Astrocyte (in vitro differentiated cells and primary cell): ENCODE measurements around the gene OPCML. TPM values are rescaled to one million over a fixed set of nuclear protein-coding genes. Genes with fewer than 3 reads are reported as not detected.

Source experiments
- DNase-seq: peaks from one replicate; pipeline ENCODE4 v3.0.0-alpha.2; 2010; ENCODE audit warnings: low read depth
- FAIRE-seq: peaks from 2 replicates; lab custom pipeline; 2011; peaks lifted over from hg19 to GRCh38; lab: Jason Lieb, UNC
- H2AFZ ChIP-seq: 2 replicates; pipeline ENCODE4 v1.6.0; 2012; ENCODE audit warnings: low read depth, low read length, inconsistent platforms
- H3K27ac ChIP-seq: 2 replicates; pipeline ENCODE4 v1.5.1; 2011; ENCODE audit warnings: low read depth, low read length, inconsistent platforms
- H3K27me3 ChIP-seq: 2 replicates; pipeline ENCODE4 v1.6.0; 2011; ENCODE audit warnings: low read length, inconsistent platforms; ENCODE audit not compliant: insufficient read depth
- H3K36me3 ChIP-seq: 2 replicates; pipeline ENCODE4 v1.5.1; 2011; ENCODE audit warnings: low read length, inconsistent platforms; ENCODE audit not compliant: insufficient read depth
- H3K4me1 ChIP-seq: 2 replicates; pipeline ENCODE4 v1.5.1; 2011; ENCODE audit warnings: low read length, inconsistent platforms; ENCODE audit not compliant: insufficient read depth
- H3K4me2 ChIP-seq: 2 replicates; pipeline ENCODE4 v1.6.0; 2012; ENCODE audit warnings: low read length, inconsistent platforms
- H3K4me3 ChIP-seq: 2 replicates; pipeline ENCODE4 v1.5.1; 2011; ENCODE audit warnings: low read depth, mild to moderate bottlenecking, low read length, inconsistent platforms; ENCODE audit not compliant: insufficient read depth
- H3K79me2 ChIP-seq: 2 replicates; pipeline ENCODE4 v1.6.0; 2012; ENCODE audit warnings: mild to moderate bottlenecking, low read length, inconsistent platforms; ENCODE audit not compliant: insufficient read depth
- H3K9ac ChIP-seq: 2 replicates; pipeline ENCODE4 v1.6.0; 2012; ENCODE audit warnings: mild to moderate bottlenecking, low read length, inconsistent platforms
- H3K9me3 ChIP-seq: 2 replicates; pipeline ENCODE4 v1.5.1; 2012; ENCODE audit warnings: low read depth, mild to moderate bottlenecking, low read length, inconsistent platforms; ENCODE audit not compliant: insufficient read depth
- H4K20me1 ChIP-seq: 2 replicates; pipeline ENCODE4 v1.6.0; 2012; ENCODE audit warnings: low read length, inconsistent platforms; ENCODE audit not compliant: insufficient read depth
- H3K27ac Mint-ChIP-seq: one replicate; pipeline ENCODE4 v1.8.0; 2021; ENCODE audit warnings: mild to moderate bottlenecking, mixed read lengths; ENCODE audit not compliant: unreplicated experiment
- H3K27me3 Mint-ChIP-seq: one replicate; pipeline ENCODE4 v1.8.0; 2021; ENCODE audit warnings: low read depth, mixed read lengths; ENCODE audit not compliant: unreplicated experiment
- H3K36me3 Mint-ChIP-seq: one replicate; pipeline ENCODE4 v1.8.0; 2021; ENCODE audit warnings: low read depth, mixed read lengths; ENCODE audit not compliant: unreplicated experiment
- H3K4me1 Mint-ChIP-seq: one replicate; pipeline ENCODE4 v1.8.0; 2021; ENCODE audit warnings: low read depth, mixed read lengths; ENCODE audit not compliant: unreplicated experiment
- H3K4me3 Mint-ChIP-seq: one replicate; pipeline ENCODE4 v1.8.0; 2021; ENCODE audit warnings: mild to moderate bottlenecking, moderate library complexity, mixed read lengths; ENCODE audit not compliant: unreplicated experiment
- H3K9me3 Mint-ChIP-seq: one replicate; pipeline ENCODE4 v1.8.0; 2021; ENCODE audit warnings: mild to moderate bottlenecking, mixed read lengths; ENCODE audit not compliant: unreplicated experiment
- EZH2 ChIP-seq: IDR thresholded peaks from 2 replicates; pipeline ENCODE4 v1.6.1; 2012; ENCODE audit warnings: mild to moderate bottlenecking, low read length, inconsistent platforms; ENCODE audit not compliant: insufficient read depth
- total RNA-seq: library from RNA; stranded (reverse); gene quantifications from 2 replicates; pipeline ENCODE4 v1.2.1, GENCODE V29; 2021
- TF ChIP-seq, protein P1 (sequence below): IDR thresholded peaks from 2 replicates; pipeline ENCODE4 v1.5.1; 2011; ENCODE audit warnings: low read depth, mild to moderate bottlenecking, inconsistent platforms, low read length, moderate library complexity; ENCODE audit not compliant: insufficient read depth

OPCML gene
- total RNA-seq, 1 donor from 2014 or later = 7.9 TPM

DNA sequence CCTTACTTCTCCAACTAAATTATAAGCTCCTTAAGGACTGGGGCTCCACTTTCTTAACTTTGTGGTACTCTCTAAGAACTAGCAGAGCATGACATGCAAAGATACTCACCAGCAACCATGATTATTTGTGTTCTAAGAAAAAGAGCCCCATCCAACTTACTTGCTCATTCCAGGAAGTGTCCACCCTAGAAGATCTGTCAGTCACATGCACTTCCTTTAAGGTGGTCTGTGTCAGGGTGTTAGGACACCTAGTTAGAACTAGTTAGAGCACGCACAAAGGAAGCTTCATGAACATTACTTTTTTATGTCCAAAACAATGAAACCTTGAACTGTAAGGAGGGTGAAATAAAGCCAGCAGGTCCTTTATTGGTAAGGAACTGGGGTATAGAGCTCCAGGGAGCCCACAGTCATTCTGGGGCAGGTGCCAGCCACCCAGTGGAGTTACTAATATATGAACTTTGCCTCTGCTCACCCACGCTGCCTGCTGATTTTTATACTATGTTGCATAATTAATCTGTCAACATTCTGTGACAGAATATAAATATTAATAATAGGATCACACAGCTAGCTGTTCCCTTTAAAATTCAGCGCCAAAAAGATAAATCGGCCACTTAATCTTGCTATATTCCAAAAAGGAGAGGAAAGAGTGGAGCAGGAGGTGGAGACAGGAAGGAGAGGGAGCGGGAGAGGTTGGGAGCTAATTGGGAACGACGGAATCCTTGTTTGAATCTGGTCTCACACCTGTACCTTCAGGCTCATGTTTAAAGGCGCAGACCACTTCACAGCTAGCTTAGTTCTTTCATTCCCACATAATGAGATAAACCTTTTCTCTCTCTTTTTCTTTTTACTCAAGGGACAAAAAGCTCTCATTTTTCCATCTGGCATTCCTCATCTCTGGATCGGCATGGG lies 755.0 kb downstream of the OPCML start:
- Histone ChIP-seq H3K27ac (no peak overlapping the region), H2AFZ (no peak overlapping the region), H3K4me3 (no peak overlapping the region), H4K20me1 (no peaks in the 10 kb centered on the region), H3K36me3 (no peaks in the 10 kb centered on the region), H3K9me3 (no peaks in the 10 kb centered on the region), H3K9ac (no peak overlapping the region), H3K79me2 (no peaks in the 10 kb centered on the region), H3K4me2 (no peak overlapping the region), H3K27me3 (no peaks in the 10 kb centered on the region), H3K4me1 (peaks cover 3% of the 10 kb centered on the region)
- H3K4me1 Mint-ChIP-seq = peaks cover 21% of the 10 kb centered on the region
- no peaks in the 10 kb centered on the region for H3K9me3 Mint-ChIP-seq
- DNase-seq (no peak), FAIRE-seq (no peak)
- TF ChIP-seq, protein P1, sequence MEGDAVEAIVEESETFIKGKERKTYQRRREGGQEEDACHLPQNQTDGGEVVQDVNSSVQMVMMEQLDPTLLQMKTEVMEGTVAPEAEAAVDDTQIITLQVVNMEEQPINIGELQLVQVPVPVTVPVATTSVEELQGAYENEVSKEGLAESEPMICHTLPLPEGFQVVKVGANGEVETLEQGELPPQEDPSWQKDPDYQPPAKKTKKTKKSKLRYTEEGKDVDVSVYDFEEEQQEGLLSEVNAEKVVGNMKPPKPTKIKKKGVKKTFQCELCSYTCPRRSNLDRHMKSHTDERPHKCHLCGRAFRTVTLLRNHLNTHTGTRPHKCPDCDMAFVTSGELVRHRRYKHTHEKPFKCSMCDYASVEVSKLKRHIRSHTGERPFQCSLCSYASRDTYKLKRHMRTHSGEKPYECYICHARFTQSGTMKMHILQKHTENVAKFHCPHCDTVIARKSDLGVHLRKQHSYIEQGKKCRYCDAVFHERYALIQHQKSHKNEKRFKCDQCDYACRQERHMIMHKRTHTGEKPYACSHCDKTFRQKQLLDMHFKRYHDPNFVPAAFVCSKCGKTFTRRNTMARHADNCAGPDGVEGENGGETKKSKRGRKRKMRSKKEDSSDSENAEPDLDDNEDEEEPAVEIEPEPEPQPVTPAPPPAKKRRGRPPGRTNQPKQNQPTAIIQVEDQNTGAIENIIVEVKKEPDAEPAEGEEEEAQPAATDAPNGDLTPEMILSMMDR = no peak
- TF ChIP-seq EZH2 = no peak
- H3K27me3 Mint-ChIP-seq = no peaks in the 10 kb centered on the region
- H3K4me3 Mint-ChIP-seq = no peak overlapping the region
- H3K27ac Mint-ChIP-seq = no peak overlapping the region
- H3K36me3 Mint-ChIP-seq = no peaks in the 10 kb centered on the region

DNA sequence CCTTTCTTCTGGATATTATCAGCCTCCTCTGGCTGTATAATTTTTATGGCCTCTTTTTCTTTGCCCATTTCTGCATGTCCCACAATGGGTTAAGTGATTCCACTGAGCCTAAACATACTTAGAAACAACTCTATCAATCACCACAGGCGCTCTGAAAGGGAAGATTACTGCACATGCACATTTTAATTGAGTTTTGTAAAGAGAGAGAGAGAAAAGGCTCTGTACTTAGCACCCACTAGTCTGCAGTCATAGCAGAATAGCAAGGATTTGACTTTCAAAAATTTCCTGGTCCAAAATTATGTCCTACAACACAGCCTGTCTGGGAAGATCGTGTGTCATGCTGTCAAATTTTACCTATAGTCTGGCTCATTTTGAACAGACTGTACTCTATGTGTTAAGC lies 758.5 kb downstream of the OPCML start:
- H3K4me3 ChIP-seq = no peak overlapping the region
- DNase-seq = no peak
- H3K4me1 ChIP-seq = peaks cover 3% of the 10 kb centered on the region
- Mint-ChIP-seq H3K4me1 (peaks cover 12% of the 10 kb centered on the region), H3K4me3 (no peak overlapping the region), H3K9me3 (no peaks in the 10 kb centered on the region), H3K27ac (no peak overlapping the region), H3K27me3 (peaks cover 7% of the 10 kb centered on the region), H3K36me3 (no peaks in the 10 kb centered on the region)
- H3K36me3 ChIP-seq = no peaks in the 10 kb centered on the region
- H4K20me1 ChIP-seq = no peaks in the 10 kb centered on the region
- no peak for FAIRE-seq
- H3K9me3 ChIP-seq = no peaks in the 10 kb centered on the region
- H3K27me3 ChIP-seq = no peaks in the 10 kb centered on the region
- H3K9ac ChIP-seq = no peak overlapping the region
- H3K79me2 ChIP-seq = no peaks in the 10 kb centered on the region
- H3K27ac ChIP-seq = no peak overlapping the region
- no peak for TF ChIP-seq EZH2
- TF ChIP-seq, protein P1 = no peak
- no peak overlapping the region for H3K4me2 ChIP-seq
- H2AFZ ChIP-seq = no peak overlapping the region
